Measurements from ENCODE around the gene PIGT. TPM values are rescaled to one million over a fixed set of nuclear protein-coding genes. Genes with fewer than 3 reads are reported as not detected.
"Not testable (repeated sequence)": the region's sequence is repeated elsewhere in the genome, so short reads cannot be mapped to it uniquely, and the experiment has no call there.

PIGT gene
- total RNA-seq, 1 donor from 2014 or later: 20.9 TPM

DNA sequence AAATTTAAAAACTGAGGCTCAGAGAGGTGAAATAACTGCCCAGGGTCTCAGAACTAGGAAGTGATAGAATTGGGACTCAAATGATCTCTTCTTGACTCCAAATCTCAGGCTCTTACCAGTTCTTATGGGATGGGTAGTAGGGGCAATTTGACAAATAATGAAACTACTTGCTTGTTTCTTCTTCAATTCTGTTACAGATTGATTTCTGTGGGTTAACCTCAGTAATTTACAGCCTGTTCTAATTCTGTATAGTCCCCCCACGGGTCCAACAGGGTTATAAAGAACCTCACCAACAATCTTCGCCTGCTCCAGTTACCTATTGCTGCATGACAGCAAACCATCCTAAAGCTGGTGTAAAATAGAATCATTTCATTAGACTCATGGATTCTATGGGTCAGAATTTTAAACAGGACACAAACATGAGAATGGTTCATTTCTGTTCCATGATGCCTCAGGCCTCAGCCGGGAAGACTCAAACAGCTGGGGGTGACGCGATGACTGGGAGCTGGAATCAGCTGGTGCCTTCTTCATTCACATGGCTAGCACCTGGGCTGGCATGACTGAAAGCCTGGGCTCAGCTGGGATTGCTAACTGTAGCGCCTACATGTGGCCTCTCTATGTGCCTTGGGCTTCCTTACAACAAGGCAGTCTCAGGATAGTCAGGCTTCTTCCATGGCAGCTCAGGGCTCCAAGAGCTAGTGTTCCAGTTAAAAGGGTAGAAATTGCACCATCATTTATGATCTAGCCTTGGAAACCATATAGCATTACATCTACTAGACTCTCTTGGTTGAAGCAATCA lies 47.0 kb downstream of the PIGT start:
- DNase-seq: no peak

DNA sequence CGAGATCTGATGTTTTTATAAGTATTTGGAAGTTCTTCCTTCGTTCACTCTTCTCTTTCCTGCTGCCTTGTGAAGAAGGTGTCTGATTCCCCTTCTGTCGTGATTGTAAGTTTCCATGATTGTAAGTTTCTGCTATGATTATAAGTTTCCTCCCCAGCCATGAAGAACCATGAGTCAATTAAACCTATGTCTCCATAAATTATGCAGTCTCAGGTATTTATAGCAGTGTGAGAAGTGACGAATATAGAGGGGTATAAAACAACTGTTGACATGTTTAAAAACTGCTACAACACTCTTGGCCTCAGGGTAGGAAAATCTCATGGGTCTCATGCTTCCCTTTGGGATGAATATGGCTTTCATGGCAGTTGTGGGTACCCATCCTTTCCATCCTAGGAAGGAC lies 47.8 kb downstream of the PIGT start:
- no peak for DNase-seq

DNA sequence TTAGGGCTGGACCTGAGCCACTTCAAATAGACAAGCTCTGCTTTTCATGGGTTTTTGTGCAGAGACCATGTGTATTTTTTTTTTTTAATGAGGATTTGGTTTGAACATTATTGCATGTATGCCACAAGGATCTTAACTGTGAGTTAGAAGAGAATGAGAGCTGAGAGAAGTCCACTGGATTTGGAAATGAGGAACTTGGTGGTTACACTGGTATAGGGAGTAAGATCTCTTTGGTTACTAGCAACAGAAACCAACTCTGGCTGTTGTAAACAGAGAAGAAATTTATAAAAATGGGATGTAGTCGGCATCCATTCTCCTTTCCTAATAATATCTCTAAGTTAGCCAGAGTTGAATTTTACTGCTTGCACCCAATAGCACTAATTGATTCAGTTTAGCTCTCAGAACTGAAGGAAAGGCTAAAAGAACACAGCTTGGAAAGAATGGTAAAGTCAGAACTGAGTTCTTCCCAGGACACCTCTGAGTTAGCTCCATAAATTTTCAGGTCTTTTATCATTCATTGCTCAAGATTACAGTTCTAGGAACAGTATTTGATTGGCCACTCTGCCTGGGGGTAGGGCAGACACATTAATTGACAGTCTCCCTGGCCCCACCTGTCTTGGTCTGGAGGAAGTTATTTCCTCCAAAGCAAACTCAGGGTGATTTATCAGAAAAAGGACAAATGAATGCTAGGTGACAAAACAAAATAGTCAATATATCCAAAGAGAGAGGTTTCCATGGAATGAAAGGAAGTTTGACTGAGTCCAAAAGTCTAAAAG lies 49.7 kb downstream of the PIGT start:
- DNase-seq: no peak

DNA sequence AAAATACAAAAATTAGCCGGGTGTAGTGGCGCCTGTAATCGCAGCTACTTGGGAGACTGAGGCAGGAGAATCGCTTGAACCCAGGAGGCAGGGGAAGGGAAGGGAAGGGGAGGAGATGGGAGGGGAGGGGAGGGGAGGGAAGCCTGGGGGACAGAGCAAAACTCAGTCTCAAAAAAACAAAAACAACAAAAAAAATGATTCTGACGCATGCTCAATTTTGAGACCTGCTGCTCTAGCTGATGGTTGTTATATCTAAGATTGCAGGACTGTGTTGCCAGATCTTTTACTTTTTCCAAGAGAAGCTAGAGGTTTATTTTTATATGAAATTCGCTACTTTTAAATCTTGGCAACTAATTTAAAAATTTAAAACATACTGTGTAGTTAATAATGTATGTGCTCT lies 51.2 kb downstream of the PIGT start:
- DNase-seq: no peak

DNA sequence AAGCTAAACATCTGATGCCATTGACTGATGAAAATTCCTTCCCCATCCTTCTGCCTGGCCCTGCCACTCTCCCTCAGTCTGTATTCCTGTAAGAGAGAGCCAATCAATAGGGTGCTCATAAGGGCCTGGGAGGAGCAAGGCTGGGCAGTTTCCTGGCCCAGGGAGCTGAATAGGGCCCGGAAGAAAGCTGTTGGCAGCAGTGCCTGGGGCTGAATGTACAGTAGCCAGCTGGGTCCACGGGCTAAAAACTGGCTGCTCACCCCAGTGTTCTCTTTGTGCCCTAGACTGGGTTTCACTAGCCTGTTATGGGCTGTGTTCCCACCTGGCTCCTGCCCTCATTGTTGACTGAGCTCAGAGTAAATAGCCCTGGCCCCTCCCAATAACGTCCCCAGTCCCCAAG lies 51.9 kb downstream of the PIGT start:
- DNase-seq: no peak

DNA sequence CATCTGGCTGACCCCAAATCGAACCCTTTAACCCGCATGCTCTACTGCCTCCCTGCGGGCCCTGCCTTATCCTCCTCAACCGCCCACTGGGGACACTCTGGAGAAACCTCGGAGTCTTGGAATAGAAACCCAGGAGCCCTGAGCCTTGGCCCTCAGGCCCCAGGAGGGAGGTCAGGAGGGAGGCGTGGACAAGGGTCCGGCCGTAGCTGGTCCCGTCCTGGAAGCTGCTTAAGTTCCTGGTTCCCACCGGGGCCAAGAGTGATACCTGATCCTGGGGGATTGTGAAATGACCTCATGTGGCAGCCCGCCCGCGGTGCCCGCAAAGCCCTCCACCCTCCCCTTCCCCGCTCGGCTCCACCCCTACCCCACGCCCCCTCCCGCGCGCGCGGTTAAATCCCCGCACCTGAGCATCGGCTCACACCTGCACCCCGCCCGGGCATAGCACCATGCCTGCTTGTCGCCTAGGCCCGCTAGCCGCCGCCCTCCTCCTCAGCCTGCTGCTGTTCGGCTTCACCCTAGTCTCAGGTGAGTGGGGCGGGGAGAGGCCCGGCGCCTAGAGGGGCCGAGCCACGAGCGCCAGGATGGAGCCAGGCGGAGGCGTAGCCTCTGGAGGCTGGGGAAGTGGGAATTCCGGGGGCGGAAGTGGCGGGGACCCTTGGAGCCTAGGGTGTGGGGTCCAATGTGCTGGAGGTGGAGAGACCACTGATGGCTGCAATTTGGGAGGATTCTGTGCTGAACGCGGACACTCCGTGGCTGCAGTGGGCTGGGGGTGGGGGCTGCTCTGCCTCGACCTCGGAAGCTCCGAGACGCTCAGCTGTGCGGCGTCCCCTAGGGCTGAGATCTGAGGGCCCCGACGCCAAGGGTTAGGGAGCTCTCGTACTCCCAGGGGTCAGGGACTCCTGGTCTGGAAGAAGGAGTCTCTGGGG lies 53.7 kb downstream of the PIGT start, which contains the start of gene WFDC2:
WFDC2 (plus strand) TSS at position 418 of the 926 bp plus-strand sequence; CDS start at position 447, 29 bp downstream.
- no peak for DNase-seq

DNA sequence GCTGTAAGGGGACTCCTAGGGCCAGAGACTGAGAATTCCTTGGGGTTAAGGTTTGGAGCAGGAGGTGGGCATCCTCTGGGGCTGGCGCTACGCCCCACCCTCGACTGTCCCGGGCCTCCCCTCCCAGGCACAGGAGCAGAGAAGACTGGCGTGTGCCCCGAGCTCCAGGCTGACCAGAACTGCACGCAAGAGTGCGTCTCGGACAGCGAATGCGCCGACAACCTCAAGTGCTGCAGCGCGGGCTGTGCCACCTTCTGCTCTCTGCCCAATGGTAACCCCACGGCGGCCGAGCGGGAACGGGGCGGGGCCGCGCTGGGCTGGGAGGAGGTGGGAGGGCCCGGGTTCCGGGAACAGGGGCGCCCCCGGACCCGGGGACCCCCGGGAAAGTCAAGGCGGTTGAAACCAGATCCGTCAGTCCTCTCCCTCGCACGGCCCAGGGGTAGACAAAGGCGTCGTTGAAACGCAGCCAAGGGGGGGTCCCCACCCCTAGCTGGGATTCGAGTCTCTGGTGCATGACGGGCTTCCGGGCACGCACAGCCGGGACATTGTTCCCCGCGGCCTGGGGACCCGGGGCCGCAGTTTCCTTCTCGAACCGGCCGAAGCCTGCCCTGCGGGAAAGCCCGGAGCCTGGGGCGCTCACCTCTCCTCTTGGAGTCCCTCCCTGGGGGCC lies 54.5 kb downstream of the PIGT start:
- DNase-seq: no peak

DNA sequence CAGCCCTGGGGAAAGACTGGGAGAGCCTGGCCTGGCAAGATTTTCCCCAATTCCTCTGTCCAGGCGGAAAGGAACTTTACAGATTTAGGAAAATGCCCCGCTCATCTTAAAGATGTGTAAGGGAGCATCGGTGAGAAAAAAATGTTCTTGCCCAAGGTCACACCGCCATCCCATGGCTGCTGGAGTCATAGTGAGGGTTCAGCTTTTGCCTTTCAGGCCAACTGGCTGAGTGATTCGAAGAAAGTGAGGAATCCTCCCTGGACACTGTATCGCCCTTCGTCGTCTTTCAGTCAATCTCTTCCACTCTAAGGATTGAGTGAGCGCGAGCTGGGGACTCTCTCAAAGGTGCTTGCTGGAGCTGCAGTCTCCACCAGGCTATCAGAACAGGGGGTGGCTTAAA lies 55.0 kb downstream of the PIGT start:
- no peak for DNase-seq

DNA sequence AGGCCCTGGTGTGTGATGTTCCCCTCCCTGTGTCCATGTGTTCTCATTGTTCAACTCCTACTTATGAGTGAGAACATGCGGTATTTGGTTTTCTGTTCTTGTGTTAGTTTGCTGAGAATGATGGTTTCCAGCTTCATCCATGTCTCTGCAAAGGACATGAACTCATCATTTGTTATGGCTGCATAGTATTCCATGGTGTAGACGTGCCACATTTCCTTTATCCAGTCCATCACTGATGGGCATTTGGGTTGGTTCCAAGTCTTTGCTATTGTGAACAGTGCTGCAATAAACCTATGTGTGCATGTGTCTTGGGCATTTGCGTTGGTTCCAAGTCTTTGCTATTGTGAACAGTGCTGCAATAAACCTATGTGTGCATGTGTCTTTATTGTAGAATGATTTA lies 56.3 kb downstream of the PIGT start:
- DNase-seq: not testable (repeated sequence)

Small RNAs within 50 kb of the gene (small RNA-seq; reads per million reads assigned to genes)
- not detected for gene MIR6812 (ENCODE audit: low replicate concordance)

Other genes with a start within 250 kb of the PIGT start
- 509 TPM for gene PI3, start 241.2 kb upstream of the PIGT start, total RNA-seq
- gene SEMG1, start 209.1 kb upstream of the PIGT start, total RNA-seq: not detected
- not detected for gene SEMG2, start 194.8 kb upstream of the PIGT start, total RNA-seq
- gene SLPI, start 161.6 kb upstream of the PIGT start, total RNA-seq: 52.0 TPM
- gene RBPJL, start 109.3 kb upstream of the PIGT start, total RNA-seq: not detected
- 0.99 TPM for gene MATN4, start 107.8 kb upstream of the PIGT start, total RNA-seq
- gene SDC4, start 67.7 kb upstream of the PIGT start, total RNA-seq: 48.8 TPM
- 12.7 TPM for gene SYS1, start 53.0 kb upstream of the PIGT start, total RNA-seq
- gene TP53TG5, start 37.8 kb upstream of the PIGT start, total RNA-seq: not detected
- 10.3 TPM for gene DBNDD2, start 7.9 kb upstream of the PIGT start, total RNA-seq
- 0.39 TPM for gene WFDC2, start 53.6 kb downstream of the PIGT start, total RNA-seq
- not detected for gene SPINT3, start 99.5 kb downstream of the PIGT start, total RNA-seq
- gene WFDC6, start 123.3 kb downstream of the PIGT start, total RNA-seq: not detected
- gene EPPIN, start 131.3 kb downstream of the PIGT start, total RNA-seq: not detected
- gene WFDC8, start 163.1 kb downstream of the PIGT start, total RNA-seq: not detected
- not detected for gene WFDC10A, start 213.6 kb downstream of the PIGT start, total RNA-seq
- not detected for gene WFDC9, start 215.1 kb downstream of the PIGT start, total RNA-seq

All from skin of body (tissue), 3 donors.